ENCODE measurements around the gene RANBP9.

The RANBP9 gene

DNA sequence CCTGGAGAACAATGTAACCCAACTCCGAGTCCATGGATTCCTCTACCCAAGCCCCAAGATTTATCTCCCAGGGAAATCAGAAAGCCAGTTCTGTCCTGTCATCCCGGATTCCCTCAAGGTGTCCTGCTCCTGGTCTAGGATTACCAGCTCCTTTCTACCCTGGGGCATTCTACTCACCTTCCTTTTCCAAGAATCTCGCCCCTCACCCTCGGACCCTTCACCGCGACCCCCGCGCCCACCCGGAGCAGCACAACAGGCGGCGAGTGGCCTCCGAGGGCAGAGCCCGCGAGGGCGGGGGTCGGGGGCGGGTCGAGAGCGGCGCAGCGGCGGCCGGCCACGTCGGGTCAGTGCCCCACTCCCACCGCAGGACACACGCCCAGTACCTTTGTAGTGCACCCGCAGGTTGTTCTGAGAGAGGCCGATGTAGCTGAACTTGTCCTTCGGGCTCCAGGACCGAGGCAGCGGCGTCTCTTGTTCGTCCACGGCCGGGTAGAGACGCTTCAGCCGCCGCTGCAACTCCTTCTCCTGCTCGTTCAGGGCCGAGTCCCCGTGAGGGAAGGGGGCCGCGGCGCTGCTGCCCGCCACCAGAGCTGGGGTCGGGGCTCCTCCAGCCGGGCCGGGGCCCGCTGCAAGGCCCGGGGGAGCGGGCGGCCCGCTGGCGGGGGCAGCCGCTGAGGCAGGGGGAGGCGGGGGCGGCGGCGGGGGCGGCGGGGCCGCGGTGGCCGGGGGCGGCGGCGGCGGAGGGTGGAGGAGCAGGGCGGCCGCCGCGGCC, 897 bp downstream of the RANBP9 start:
- DNase-seq: peak; percentile 58

DNA sequence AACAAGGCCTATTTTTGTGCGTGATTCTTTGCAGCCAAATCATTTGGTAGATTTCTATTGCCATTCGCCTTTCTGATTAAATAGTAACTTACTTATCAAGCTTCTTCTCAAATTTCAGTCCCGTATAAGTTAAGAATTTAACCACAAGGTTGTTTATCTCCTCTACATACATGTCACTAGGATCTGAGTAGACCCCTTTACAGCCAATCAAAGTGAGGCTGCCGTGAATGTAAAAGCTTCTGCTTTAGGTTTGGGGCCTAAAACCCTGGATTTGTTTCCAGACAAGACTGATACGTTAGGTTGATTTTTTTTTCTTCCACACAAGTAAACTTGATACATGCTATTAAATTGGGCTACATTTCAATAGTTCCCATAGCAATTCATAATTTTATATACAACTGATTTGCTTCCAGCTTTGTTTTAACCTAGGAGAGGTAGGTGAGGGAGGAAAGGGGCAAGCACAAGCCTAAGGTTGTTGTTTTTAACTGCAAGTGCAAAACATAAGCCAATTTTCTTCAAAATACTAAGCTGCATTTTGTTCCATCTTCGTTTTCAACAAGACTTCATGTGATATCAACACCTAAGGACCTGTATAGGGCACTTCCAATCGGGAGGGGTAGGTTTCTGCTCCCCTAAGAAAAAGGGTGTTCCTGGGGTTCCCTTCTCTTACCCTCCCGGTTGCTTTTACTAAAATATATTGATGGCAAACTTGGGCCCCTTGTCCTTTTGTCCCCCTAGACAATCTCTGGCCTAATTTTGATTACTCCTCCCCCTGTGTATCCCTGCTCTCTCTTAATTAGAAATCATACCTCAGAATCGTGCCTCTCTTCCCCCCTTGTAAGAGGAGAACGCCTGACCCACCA, 1.7 kb downstream of the RANBP9 start:
- DNase-seq: no peak

DNA sequence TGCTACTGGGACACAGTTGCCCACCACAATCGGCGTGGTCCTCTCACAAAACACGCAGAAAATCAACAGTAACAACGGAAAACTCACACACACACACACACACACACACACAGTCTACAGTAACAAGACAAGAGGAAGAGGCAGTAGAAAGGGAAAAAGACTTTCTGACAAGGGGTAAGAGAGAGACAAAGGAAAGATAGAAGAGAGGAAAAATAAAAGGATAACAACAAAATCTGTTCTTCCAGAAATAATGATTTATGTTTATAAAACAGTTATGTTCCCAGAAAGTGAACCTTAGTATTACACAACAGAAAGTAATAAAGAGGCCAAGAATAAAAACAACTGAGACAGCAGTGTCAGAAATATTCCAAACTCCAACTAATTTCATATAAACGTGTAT, 2.9 kb downstream of the RANBP9 start:
- DNase-seq: no peak

DNA sequence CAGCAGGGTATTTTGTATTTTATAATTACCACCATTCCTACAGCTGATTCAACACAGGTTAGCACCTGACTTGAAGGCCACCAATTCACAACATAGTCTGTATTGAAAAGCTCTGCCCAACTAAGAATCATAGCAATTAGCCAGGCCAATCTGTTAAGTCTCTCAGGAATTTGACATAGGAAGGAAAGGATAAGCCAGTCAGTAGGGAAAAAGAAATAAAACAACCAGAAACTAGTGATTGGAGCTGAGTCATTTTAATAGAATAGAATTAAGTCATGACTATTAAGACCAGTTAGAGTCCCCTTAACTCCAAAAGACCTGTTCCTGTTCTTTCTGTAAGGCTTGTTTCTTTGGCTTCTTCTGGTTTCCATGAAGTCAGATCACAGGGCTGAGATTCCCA, 8.1 kb downstream of the RANBP9 start:
- DNase-seq: no peak

DNA sequence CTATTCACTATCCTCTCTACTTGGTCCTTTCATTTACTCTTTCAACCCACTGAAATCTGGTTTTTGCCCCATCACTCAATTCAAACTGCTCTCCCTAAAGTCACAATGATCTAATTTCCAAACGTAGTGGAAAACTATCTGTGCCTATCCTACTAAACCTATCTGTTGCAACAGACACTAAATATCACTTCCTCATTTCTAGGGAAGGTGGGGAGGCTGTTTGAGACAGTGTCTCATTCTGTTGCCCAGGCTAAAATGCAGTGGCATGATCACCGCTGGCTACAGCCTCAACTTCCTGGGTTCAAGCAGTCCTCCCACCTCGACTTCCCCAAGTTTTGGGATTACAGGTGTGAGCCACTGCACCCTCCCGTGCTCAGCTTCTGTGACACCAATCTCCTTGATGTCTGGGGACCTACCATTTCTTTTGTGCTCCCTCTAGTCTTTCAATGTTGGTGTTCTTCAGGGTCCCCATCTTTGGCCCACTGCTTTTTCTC, 8.8 kb downstream of the RANBP9 start:
- no peak for DNase-seq

DNA sequence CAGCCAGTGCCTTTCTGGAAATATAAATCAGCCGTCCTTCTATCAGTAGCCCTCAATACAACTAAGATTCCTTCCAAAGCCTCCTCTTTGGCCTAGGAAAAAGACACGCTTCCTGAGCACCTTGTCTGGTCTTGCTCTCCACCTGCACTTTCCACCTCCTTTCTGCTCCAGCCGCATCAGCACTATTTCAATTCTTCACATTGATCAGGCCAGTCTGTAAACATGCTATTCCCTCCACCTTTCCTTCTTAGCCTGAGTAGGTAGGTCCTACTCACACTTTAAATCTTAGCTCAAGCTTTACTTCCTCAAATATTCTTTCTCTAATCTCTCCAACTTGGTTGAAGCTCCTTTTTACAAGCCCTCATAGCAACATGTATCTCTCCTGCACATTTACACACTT, 11.4 kb downstream of the RANBP9 start:
- no peak for DNase-seq

DNA sequence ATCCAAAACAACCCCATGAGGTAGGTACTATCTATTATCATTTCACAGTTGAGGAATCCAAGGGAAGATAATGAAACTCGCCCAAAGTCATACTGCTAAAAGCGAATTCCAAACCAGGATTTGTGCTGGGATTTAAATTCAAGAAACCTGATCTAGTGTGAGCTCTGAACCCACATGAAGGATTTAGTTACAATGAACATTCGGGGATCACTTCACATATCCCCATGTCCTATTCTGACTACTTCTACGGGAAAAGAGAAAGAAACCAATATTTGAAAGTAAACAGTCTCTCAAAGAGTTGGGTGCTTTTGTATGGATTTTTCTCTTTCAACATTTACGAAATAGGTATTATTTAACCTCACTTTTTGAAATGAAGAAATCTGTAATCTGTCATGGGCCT, 12.9 kb downstream of the RANBP9 start:
- no peak for DNase-seq

DNA sequence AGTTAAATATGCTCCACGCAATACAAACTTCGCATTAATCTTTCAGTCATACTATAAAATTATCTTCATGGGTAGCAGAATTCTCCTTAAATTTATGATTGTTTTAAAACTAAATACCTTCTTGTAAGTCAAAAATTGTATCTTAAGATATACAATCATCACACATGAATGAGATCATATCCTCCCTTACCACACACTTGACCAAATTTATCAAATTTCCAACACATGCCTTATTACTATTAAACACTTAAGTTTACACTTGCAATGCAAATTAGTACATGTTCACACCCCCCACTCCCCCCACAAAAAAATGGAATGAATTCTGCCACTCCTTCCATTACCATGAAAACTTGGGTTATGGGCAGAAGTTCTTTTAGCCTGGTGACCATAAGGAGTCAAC, 13.8 kb downstream of the RANBP9 start:
- no peak for DNase-seq

DNA sequence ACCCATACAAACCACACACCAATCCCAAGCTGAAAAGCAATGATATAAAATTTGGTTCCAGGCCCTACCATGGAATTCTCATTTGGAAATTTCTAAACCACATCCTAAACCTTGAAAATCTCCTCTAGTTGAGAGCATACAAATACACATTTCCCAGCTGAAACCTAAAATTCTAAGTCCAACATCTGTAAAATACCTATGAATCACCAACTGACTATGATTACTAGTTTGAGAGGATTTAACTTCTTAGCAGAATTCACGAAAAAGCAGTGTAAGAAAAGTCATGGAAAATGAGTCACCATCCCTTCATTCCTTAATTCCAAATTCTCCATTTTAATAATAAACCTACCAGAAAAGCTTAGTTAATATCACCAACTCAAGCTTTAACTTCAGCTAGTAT, 15.4 kb downstream of the RANBP9 start:
- DNase-seq: no peak

DNA sequence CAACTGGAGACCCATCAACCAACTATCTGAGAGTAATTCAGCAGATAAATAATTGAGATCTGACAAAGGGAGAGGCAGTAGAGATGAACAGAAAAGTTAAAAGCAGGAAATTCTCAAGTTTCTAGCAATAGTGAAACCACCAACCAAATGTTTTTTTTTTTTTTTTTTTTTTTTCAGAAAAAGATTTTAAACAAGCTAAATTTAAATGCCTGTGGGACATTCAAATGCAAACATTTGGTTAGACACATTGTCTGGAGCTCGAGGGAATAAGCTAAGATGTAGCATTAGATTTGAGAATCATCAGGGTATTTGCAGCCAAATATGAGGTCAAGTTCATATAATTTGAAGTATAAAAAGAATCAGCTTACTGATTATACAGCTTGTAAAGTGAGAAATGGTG, 16.4 kb downstream of the RANBP9 start:
- DNase-seq: no peak

DNA sequence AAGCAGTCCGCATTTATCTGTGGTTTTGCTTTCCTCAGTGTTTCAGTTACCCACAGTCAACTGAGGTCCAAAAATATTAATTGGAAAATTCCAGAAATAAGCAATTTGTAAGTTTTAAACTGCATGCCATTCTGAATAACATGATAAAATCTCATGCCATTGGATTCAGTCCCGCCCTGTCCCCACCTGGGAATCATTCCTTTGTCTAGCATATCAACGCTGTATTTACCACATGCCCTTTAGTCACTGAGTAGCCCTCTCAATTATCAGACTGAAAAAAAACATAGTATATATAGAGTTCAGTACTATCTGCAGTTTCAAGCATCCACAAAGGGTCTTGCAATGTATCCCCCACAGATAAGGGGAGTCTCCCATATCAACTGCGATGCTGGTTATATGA, 17.1 kb downstream of the RANBP9 start:
- no peak for DNase-seq

DNA sequence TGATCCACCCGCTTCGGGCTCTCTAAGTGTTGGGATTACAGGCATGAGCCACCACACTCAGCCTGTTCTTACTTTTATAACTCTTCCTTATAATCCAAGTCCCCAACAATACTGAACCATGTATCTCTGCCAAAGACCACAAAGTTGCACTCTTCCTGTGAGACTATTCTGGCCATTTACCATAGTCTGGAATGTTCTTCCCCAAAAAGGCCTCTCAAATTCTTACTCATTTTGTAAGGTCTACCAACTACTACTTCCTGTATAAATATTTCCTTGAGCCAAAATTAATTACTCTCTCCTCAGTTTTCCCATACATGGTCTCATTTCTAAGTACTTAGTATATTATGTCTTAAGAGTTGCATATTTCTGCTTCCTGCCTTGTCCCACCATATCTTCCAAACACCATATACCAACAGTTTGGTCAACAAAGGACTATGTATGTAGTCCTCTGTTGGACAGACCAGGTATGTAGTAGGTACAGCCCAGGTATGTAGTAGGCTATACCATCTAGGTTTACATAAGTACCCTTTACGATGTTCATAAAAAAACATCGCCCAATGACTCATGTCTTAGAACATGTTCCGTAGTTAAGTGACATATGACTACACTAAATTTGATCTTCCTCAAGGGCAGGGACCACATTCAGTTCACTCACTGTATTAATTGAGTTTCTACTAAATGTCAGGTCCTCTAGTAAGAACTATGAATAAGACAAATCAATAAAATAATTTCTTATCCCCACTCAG, 22.0 kb downstream of the RANBP9 start:
- DNase-seq: no peak

DNA sequence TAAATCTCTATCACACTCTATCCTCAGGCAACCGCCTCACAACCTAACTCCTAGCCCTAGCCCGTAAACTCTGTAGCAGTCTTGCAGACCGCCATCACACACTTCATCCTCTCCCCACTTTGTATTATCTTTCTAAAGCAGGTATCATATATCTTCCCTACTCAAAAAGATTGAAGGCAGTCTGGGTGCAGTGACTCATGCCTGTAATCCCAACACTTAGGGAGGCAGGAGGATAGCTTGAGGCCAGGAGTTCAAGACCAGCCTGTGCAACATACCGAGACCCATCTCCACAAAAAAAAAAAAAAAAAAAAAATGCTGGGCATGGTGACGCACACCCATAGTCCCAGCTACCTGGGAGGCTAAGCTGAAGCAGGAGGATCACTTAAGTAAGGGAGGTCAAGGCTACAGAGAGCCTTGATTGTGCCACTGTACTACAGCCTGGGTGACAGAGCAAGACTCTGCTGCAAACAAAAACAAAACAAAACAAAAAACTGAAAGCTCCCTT, 22.9 kb downstream of the RANBP9 start:
- no peak for DNase-seq

DNA sequence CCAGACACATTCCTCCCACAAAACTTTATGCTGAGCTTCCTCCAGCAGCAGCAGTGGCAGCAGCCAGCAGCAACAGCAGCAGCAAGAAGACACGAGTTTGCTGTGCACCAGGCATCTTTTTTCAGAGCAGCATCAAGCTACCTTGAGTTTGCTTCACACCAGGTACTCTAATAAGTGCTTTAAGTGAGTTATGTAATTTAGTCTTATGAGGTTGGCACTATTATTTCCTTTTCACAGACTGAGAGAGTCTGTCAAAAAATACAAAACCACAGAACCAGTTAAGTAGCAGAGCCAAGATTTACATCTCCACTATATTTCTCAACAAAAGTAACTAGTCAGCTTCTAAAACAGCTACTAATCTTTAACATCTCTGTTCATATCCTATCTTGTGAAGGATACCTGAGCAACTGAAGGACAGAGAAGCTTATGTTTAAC, 23.7 kb downstream of the RANBP9 start:
- no peak for DNase-seq

DNA sequence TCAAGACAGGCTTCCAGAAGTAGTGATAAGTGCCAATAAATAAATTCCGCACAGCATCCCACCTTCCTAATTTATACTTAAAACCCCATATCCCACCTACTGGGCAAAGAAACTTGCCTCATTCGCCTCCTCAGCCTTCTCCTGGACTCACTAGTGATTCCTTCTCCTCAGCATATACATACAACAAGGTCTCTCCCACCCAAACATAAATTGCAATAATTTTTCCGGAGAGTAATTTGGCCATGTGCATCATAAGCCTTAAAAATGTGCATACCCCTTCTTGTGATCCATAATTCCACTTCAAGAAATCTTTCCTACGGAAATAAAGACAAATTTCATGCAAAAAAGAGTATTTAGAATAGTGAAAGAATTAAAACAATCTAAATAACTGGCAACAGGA, 26.8 kb downstream of the RANBP9 start:
- DNase-seq: no peak

DNA sequence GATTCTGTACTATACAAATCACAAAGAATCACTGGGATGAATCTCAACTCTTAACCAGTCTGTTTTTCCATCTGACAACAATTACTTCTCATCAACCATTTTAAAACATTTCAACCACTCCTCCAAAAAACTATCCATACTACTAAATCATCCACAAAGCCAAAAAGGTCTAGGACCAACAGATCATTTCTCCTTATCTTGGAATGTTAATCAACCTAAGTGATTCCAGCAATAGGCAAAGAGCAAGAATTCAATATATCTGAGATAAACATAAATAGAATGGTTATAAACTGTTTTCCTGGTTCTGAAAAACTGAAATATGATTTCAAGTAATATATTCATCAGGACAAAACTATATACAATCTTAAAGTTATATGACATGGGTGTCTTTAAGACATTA, 28.6 kb downstream of the RANBP9 start:
- DNase-seq: no peak

DNA sequence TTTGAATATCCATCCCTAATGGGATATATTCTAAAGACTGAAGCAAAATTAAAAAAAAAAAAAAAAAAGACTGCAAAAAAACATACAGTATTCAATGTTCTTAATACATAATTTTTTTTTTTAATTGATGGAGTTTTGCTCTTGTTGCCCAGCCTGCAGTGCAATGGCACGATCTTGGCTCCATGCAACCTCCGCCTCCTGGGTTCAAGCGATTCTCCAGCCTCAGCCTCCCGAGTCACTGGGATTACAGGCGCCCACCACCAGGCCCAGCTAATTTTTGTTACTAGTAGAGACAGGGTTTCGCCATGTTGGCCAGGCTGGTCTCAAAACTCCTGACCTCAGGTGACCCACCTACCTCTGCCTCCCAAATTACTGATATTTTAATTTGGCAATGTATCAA, 29.3 kb downstream of the RANBP9 start:
- no peak for DNase-seq

DNA sequence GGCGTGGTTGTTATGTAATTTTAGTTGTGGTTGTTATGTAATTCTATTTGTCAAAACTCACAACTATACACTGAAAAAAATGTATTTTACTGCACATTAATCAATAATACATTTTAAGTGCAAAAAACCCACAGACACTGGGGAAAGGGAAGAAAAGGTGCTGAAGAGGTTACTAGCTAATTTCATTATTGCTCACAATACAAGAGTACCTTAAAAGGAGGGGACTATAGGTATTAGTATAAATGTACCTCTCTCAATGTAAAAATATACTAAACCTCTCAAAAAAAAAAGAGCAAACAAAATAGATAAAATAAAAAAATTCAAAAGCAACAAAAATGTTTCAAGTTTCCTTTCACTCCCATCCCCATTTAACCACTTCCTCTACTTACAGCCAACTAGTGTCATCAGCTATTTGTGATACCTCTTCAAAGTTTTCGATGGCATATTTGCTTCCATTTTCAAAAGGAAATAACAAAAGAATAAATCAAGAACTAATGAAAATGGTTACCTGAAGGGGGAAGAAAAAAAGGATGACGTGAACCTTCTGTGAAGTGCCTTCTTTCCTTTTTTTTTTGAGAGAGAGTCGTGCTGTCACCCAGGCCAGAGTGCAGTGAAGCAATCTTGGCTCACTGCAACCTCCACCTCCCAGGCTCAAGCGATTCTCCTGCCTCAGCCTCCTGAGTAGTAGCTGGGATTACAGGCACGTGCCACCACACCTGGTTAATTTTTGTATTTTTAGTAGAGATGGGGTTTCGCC, 30.2 kb downstream of the RANBP9 start:
- DNase-seq: no peak

DNA sequence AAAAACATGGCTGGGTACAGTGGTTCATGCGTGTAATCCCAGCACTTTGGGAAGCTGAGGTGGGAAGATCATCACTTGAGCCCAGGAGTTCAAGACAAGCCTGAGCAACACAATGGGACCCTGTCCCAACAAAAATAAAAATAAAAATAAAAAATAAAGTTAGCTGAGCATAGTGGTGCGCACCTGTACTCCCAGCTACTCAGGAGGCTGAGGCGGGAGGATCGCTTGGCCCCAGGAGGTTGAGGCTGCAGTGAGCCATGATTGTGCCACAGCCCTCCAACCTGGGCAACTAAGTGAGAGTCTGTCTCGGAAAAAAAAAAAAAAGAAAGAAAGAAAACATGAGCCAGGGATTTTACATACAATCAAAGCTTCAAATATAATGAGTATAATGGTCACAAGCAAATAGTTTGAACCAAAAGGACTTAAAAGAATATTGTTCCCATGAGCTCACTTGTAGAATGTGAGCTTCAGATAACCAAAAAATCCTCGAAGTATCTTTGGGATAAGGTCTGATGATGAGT, 31.1 kb downstream of the RANBP9 start:
- no peak for DNase-seq

DNA sequence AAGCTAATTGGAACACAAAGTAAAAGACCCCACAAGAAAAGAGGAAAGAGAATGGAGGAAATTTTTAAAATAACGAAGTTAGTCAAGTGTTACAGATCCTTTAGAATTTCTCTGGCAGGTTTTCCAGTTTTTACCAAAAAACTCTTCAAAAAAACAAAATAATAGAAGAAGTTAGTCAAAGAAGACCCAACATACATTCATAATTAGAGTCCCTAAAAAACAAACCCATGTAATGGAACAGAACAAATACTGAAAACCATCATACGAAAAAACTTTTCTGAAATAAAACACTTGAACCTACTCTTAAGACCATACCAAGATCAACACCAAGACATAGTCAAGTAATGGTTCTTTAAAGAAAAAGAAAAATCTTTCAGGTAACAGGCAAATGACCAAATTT, 31.6 kb downstream of the RANBP9 start:
- DNase-seq: no peak

DNA sequence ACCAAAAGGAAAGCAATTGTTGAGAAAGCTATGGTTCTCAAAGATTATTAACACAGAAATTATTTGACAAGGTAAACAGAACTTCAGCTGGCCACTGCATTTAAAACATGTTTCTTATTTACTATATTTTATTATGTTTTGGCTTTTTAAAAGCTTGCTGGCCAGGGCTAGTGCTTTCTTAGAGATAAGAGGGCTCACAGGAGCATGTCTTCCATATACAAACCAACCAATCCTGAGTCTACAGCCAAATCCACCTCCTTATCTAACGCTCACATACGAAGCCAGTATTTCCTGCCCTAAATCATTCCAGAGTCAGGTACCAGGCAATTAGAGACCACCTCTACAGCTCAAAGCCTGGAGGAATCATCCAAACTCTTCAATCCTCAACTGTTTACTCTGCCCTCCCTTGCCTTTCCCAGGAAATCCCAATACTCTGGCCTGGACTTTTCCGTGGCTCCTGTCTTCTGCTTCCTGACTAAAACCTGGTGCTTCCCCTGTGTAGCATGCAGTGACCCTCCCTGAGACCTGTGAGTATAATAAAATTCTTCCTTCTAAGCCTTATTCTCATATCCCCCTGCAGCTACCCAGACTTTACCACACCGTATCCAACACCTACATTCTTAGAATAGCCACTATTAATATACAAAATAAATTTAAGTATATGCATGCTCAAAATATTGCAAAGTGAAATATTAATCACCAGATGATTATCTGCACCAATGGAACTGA, 33.2 kb downstream of the RANBP9 start:
- no peak for DNase-seq

DNA sequence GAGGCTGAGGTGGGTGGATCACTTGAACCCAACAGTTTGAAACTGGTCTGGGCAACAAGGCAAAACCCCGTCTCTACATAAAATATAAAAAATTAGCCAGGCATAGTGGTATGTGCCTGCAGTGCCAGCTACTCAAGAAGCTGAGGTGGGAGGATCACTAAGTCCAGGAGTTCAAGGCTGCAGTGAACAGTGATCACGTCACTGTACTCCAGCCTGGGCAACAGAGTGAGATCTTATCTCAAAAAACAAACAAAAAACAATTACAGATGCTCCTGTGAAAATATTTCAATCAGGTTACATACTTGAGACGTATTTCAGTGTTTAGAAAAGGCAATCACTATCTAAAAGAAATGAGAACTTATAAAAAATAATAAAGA, 33.8 kb downstream of the RANBP9 start:
- no peak for DNase-seq

Data from right hindlimb (tissue), 1 donor.